GM21528 (cell line): ENCODE results near the gene PXDN.

Experiments
- ATAC-seq: cut with Tn5 transposase; IDR thresholded peaks from one replicate; pipeline ENCODE4 v1.9.1; 2021; ENCODE audit warnings: mild to moderate bottlenecking, moderate library complexity; ENCODE audit not compliant: unreplicated experiment, low FRiP score

PXDN gene

GRCh38 chr2:1606046-1606400 lies 138.3 kb downstream of the PXDN start:
- ATAC-seq: no peak

GRCh38 chr2:1605102-1606045 lies 138.9 kb downstream of the PXDN start:
- ATAC-seq: no peak

DNA sequence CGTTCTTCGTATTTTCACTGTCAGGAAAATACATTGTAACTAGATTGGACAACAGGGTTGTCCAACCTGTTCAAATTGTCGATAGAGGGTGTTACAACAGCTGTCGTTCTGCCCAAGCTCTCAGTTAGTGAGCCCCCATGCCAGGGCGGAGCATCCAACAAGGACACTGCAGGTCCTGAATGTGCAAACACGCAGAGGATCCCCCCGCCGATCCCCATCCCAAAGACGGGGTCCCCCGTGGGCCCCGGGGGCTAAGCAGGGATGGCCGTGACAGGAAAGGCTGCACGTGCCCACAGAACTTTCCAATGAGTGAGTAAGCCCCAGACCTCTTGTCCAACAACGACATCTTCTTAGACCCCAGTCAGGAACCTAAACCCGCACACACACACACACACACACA lies 140.8 kb downstream of the PXDN start:
- ATAC-seq: no peak

- no peak for ATAC-seq
These were observed 141.3 kb downstream of the PXDN start for GRCh38 chr2:1603059-1603458.

GRCh38 chr2:1602278-1603010 lies 141.9 kb downstream of the PXDN start:
- ATAC-seq: no peak

GRCh38 chr2:1601471-1602277 lies 142.6 kb downstream of the PXDN start:
- ATAC-seq: no peak

DNA sequence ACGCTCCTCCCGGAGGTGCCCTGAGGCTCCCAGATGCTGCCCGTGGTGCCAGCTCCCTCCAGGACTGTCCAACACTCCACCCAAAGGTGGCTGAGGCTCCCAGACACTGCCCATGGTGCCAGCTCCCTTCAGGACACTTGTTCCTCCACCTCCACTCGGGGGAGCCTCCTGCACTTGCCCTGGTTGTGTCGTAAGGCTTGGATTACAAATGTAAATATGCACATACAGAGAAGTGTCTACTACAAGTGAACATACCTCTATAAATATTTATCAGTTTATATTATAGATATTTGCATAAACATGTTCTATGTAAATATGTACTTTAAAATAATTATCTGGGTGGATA lies 143.3 kb downstream of the PXDN start:
- ATAC-seq: no peak

DNA sequence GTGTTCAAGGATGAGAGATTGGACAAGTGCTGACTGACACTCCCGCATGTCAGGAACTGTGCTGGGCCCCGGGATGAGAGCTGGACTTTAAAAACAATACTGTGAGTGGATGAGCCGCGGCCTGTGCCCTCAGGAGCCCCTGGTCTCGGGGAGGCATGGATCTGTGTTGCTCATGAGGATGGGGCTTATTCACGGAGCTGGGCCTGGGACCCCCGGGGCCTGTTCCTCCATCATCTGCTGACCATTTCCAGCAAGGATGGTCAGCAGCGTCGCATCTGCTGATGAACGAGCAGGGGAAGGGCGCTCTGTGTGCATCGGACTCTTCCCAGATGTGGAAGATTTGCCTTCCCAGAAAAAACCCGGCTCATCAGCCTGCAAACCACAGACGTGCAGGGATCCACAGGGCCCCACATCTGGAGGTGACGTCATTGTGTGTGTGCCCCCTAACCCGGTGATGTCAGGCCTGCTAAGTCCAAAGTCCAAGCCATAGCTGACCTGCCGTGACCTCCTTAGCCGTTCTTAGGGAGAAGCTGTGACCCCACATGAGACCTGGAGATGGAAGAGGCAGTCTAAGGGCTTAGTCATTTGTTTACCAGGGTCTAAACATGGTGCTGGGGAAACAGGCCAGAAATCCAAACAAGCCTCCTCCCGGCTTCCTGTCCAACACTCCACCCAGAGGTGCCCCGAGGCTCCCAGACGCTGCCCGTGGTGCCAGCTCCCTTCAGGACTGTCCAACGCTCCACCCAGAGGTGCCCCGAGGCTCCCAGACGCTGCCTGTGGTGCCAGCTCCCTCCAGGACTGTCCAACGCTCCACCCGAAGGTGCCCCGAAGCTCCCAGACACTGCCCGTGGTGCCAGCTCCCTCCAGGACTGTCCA lies 143.9 kb downstream of the PXDN start:
- ATAC-seq: no peak

DNA sequence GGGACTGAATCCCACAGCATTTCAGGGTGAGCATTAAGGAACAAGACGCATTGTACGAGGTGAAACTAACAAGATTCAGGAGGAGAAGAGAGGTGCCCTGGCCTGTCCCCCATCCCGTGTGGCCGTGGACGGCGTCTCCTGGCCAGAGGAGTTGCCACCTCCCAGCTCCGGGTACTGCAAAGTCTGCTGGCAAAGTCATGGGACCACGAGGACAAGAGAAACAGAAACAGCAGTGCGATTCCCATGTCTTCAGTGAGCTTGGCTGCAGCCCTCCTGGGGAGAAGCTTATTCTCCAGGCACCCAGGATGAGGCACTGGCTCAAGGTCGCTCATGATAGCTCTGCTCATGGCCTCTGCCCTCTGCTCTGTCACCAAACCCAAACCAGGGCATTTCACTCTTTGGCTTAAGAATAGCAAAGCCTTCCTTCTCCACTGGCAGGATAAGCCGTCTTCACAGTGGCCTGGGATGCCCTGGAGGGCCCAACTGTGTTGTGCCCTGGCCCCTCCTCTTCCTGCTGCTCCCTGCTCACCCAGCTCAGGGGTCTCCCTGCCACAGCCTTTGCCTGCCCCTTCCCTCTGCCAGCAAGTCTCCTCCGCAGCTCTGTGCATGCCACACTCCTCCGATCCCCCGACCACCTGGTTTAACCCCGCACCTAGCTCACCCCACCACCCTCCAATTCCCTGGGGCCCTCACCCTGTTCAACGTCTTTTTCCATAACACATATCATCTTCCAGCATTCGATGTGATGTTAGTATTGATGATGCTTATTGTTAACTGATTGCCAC lies 144.8 kb downstream of the PXDN start:
- no peak for ATAC-seq

GRCh38 chr2:1598800-1599199 lies 145.5 kb downstream of the PXDN start:
- ATAC-seq: no peak

- no peak for ATAC-seq
These were observed 146.1 kb downstream of the PXDN start for GRCh38 chr2:1598041-1598710.

DNA sequence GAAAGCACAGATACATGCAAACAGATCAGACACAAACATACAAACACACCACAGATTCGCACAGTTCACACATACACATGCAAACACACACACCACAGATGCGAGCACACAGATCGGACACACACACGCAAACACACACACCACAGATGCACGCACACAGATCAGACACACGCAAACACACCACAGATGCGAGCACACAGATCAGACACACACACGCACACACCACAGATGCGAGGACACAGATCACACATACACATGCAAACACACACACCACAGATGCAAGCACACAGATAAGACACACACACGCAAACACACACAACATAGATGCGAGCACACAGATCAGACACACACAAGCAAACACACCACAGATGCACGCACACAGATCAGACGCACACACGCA lies 149.0 kb downstream of the PXDN start:
- ATAC-seq: no peak

- no peak for ATAC-seq
These were observed 149.7 kb downstream of the PXDN start for GRCh38 chr2:1594373-1595171.

DNA sequence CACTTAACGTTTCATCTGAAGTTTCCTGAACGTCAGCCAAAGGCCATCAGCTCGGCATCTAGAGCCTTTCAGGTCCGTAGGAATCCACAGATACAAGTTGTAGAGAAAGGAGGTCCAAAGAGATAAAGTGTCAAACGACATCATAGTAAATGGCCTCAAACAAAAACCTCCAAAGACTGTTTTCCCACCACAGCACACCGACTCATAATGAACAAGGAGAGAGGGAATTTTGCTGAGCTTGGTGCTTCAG lies 150.3 kb downstream of the PXDN start:
- ATAC-seq: no peak

- ATAC-seq: no peak
These were observed 150.8 kb downstream of the PXDN start for GRCh38 chr2:1593371-1594122.

DNA sequence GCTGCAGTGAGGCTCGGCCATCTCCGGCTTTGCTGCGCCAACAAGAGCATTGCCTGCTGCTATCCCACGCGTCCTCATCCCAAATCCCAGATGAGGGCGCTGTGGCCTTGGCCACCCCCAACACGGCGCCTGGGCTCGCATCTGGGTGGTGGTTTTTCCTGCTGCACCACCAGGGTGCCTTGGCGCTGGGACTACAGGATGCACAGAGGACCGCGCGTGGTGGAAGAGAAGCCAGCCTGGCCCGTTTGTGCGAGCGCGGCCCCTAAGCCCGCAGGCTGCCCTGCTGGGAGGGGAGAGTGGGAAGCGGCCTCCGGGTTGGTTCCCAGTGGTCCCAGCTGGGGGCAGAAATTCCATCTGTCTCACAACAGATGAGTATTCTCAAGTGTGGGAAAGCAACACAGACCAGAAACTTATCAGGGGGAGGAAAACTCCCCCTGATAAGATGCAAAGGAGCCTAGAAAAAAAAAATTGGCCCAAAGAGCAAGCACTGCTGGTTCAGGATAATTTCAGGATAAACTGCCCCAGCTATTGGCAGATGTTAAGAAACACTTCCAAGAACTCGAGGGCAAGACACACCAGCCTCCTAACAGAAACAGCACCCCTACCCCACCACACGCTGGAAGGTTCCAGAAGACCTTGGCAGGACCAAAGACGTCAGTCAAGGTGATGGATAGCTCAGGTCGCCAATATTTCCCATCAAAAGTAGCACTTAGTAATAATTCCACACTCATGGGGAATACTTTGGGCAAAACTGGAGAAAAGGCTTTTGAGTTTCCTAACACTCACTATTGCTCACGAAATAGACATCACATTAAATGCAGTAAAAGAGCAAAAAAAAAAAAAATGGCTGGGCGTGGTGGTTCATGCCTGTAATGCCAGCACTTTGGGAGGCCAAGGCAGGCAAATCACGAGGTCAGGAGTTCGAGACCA lies 152.1 kb downstream of the PXDN start:
- ATAC-seq: no peak

DNA sequence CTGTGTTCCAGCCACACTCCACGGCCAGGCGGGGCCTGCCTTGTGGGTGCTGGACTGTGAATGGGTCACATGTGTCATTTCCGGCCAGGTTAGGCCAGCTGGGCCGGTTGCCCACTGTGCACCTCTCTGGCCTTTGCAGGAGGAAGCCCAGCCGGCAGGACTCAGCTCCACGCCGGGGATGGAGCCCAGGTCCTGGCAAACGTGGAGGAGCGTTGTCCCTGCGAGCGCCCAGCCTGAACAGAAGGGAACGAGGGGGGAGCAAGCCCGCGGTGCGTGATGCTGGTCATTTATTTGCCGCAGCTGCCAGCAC lies 152.9 kb downstream of the PXDN start:
- ATAC-seq: no peak
